ENCODE data around the gene SKAP1.

Gene SKAP1

GRCh38 chr17:48326310-48326709, 103.7 kb downstream of the SKAP1 start:
- DNase-seq, result no peak
- TF ChIP-seq GATA1 (IDR thresholded peaks at IDR 0.05; ENCODE audit: low read depth, low read length) (no peak), POLR2A (IDR thresholded peaks at IDR 0.05; ENCODE audit: low read length) (no peak)

- DNase-seq, result peak; percentile 13 to 15
- TF ChIP-seq GATA1 (IDR thresholded peaks at IDR 0.05; ENCODE audit: low read depth, low read length) (no peak), POLR2A (IDR thresholded peaks at IDR 0.05; ENCODE audit: low read length) (no peak)
These were observed 108.0 kb downstream of the SKAP1 start for GRCh38 chr17:48322060-48322459.

- TF ChIP-seq POLR2A (IDR thresholded peaks at IDR 0.05; ENCODE audit: low read length) (no peak), GATA1 (IDR thresholded peaks at IDR 0.05; ENCODE audit: low read depth, low read length) (no peak)
- no peak for DNase-seq
These were observed 112.3 kb downstream of the SKAP1 start for GRCh38 chr17:48317732-48318131.

GRCh38 chr17:48314716-48315115, 115.3 kb downstream of the SKAP1 start:
- TF ChIP-seq POLR2A (IDR thresholded peaks at IDR 0.05; ENCODE audit: low read length), result no peak
- TF ChIP-seq GATA1 (IDR thresholded peaks at IDR 0.05; ENCODE audit: low read depth, low read length), result no peak
- no peak for DNase-seq

GRCh38 chr17:48313096-48313755, 116.8 kb downstream of the SKAP1 start:
- DNase-seq, result no peak
- TF ChIP-seq GATA1 (IDR thresholded peaks at IDR 0.05; ENCODE audit: low read depth, low read length), result no peak
- no peak for TF ChIP-seq POLR2A (IDR thresholded peaks at IDR 0.05; ENCODE audit: low read length)

DNA sequence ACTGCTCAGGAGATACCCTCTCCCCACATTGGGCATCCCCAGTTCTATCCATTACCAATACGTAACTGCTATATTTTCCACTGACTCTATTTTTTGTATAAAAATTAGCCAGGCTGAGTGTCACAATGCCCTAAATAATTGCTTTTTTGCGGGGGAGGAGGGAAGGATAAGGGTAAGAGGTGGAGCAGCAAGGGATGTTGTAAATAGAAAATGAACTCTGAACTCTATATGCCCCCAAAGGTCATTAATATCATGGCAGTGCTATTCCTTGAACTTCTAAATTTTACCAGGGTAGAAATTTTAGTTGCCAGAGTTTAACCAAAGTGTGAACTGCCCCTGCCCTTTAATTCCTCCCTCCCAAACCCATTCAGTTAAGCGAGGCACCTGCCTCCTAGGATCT, 118.7 kb downstream of the SKAP1 start:
- DNase-seq, result no peak
- no peak for TF ChIP-seq GATA1 (IDR thresholded peaks at IDR 0.05; ENCODE audit: low read depth, low read length)
- no peak for TF ChIP-seq POLR2A (IDR thresholded peaks at IDR 0.05; ENCODE audit: low read length)

GRCh38 chr17:48310748-48311213, 119.2 kb downstream of the SKAP1 start:
- TF ChIP-seq POLR2A (IDR thresholded peaks at IDR 0.05; ENCODE audit: low read length), result no peak
- no peak for TF ChIP-seq GATA1 (IDR thresholded peaks at IDR 0.05; ENCODE audit: low read depth, low read length)
- DNase-seq, result no peak

DNA sequence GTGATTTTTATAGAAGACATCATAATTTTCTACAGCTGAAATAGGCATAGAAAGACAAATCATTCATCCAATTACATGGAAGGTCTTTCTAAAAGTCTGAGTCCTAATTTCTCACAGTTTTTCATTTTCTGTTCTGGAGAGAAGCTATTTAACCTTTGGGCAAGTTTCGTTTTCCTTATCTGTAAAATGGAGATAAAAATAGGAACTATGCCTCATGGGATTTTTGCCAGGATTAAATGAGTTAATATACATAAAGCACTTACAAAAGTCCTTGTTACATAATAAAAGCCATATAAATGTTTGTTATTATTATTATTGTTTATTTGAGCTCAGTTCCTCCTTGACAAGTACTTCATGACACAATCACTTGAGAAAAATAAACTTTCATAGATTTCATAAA, 121.4 kb downstream of the SKAP1 start:
- no peak for DNase-seq
- TF ChIP-seq POLR2A (IDR thresholded peaks at IDR 0.05; ENCODE audit: low read length), result no peak

- TF ChIP-seq POLR2A (IDR thresholded peaks at IDR 0.05; ENCODE audit: low read length), result no peak
- TF ChIP-seq GATA1 (IDR thresholded peaks at IDR 0.05; ENCODE audit: low read depth, low read length), result no peak
- peak; percentile 70 to 82 for DNase-seq
These were observed 122.1 kb downstream of the SKAP1 start for GRCh38 chr17:48307814-48308411.

GRCh38 chr17:48307255-48307654, 122.8 kb downstream of the SKAP1 start:
- no peak for DNase-seq
- TF ChIP-seq POLR2A (IDR thresholded peaks at IDR 0.05; ENCODE audit: low read length) (no peak), GATA1 (IDR thresholded peaks at IDR 0.05; ENCODE audit: low read depth, low read length) (no peak)

- no peak for TF ChIP-seq POLR2A (IDR thresholded peaks at IDR 0.05; ENCODE audit: low read length)
- DNase-seq, result no peak
These were observed 129.0 kb downstream of the SKAP1 start for GRCh38 chr17:48301002-48301401.

GRCh38 chr17:48299760-48300159, 130.3 kb downstream of the SKAP1 start:
- DNase-seq, result no peak

DNA sequence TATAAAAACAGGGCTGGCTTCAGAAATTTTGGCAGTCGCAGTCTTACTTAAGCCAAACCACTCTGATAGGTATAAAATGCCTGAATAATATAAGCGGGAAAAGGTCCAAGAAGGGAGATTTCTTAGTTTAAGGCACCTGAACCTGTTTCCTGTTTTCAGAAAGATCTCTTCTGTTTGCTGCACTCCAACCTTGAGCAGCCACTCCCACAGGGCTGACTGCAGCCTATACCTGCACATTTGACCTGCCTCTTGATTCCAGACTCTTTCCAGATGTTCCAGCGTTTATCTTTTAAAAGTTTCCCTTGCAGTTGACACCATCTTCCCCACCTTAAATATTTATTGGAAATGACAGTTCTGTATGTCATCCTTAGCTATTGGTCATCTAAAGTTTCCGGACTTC, 132.2 kb downstream of the SKAP1 start:
- no peak for DNase-seq
- TF ChIP-seq POLR2A (IDR thresholded peaks at IDR 0.05; ENCODE audit: low read length) (no peak), GATA1 (IDR thresholded peaks at IDR 0.05; ENCODE audit: low read depth, low read length) (no peak)

More at GRCh38 chr17:48299760-48300159, 130.3 kb downstream of the SKAP1 start:
- TF ChIP-seq POLR2A (IDR thresholded peaks at IDR 0.05; ENCODE audit: low read length) (no peak), GATA1 (IDR thresholded peaks at IDR 0.05; ENCODE audit: low read depth, low read length) (no peak)

DNA sequence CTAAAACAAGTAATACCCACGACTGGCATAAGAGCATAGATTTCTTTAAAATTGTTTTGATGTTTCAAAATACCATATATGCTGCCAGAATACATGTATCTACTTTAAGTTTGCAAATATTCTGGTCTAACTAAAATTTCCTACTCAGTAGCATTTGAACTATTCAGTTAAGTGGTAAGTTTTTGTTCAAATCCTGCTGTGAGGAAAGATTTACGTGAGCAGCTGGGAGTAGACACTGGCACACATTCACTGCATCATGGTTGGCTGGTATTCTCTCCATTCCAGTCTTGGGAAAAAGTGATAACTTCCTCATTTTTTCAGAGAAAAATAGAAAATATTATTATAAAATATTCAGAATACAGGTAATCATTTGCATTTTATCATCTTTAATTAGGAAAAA, 133.6 kb downstream of the SKAP1 start:
- TF ChIP-seq GATA1 (IDR thresholded peaks at IDR 0.05; ENCODE audit: low read depth, low read length) (no peak), POLR2A (IDR thresholded peaks at IDR 0.05; ENCODE audit: low read length) (no peak)
- no peak for DNase-seq

All from erythroblast (primary cell).